Subcutaneous adipose tissue (tissue), 4 donors: ENCODE results near the gene DYNC1I1. TPM values are rescaled to one million over a fixed set of nuclear protein-coding genes. Genes with fewer than 3 reads are reported as not detected.

Experiments
- CTCF ChIP-seq: fragments of 450-650 bp; IDR thresholded peaks from one replicate; pipeline ENCODE4 v1.5.1; 2016; ENCODE audit warnings: low read depth, mild to moderate bottlenecking, control low read depth, antibody characterized with exemption, moderate library complexity
- total RNA-seq, 4 donors: library from RNA; depleted of rRNA; stranded (reverse); fragments of >200 nt; gene quantifications; one replicate each; pipeline ENCODE4 v1.1.0, GENCODE V29; 2016

DYNC1I1 gene
- 1 to 10 TPM; 4.5 to 8.1 (median 5.1) TPM for total RNA-seq

- no peak for TF ChIP-seq CTCF
Measured at GRCh38 chr7:95772298-95772770, at the start of gene DYNC1I1. TSS of gene DYNC1I1 (plus strand) at chr7:95772554. CDS start at chr7:95804730, 32,176 bp downstream.

GRCh38 chr7:95723583-95724180 is 48.7 kb upstream of the DYNC1I1 start:
- no peak for TF ChIP-seq CTCF

DNA sequence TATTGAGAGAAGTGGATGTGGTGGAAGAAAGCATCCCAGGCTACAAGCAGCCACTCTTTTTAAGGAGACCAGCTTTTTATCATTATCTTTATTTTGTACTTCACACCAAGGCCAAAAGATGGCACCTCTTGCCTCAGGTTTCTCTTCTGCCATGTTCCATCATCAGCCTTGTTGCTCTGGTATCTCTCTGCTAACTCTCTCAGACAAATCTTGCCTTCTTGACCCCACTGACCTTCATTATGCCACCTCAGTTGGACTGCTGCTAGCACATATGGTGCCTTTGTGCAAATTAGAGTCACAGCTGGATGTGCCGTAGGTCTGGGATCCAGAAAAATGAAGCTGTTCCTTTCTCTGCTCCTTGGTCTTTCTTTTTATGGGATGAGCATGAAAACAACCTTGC is 47.1 kb upstream of the DYNC1I1 start:
- no peak for TF ChIP-seq CTCF

GRCh38 chr7:95730493-95731280 is 41.7 kb upstream of the DYNC1I1 start:
- TF ChIP-seq CTCF, result no peak

- TF ChIP-seq CTCF, result no peak
Measured at GRCh38 chr7:95736635-95737034, 35.7 kb upstream of the DYNC1I1 start.

- no peak for TF ChIP-seq CTCF
Measured at GRCh38 chr7:95737828-95738505, 34.4 kb upstream of the DYNC1I1 start.

DNA sequence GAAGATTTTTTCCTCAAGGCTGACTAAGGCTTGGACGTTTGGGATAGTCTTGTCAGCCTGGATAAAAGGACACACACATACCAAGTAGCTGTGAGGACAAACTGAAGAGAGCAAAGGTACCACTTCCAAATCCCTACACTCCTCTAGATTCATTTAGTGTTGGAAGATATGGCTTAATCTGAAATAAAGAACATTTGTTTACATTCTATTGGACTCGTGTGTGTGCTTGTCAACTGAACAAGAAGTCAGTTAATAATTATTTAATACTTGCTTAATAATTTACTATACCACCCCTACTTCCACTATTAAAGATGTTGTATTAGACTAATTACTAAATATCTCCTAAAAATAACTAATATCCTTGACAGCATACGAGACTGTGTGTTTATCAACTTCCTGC is 23.3 kb upstream of the DYNC1I1 start:
- no peak for TF ChIP-seq CTCF
